ENCODE results near the gene DEPDC5. TPM values are rescaled to one million over a fixed set of nuclear protein-coding genes. Genes with fewer than 3 reads are reported as not detected.

Gene DEPDC5
- total and polyA plus RNA-seq, 2 experiments from 2014 or later, result 6.3 to 7.6 TPM

DNA sequence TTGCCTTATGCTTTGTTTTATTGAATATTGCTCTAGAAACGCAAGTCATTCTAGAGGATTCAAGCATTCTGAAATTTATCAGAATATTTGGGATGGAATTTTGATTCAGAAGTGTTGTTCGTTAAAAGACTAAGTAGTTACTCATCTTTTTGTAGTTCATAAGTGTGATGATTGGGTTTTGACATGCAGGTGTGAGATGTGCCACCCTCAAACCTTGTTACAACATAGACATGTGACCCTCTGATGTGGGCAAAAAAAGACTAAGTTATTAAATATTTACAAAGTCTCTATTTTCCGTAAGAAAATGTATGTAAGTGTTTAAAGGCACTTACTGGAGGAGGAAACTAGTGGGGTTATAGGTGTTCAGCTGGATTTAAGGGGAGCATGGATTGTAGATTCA is 199.4 kb downstream of the DEPDC5 start:
- TF ChIP-seq EZH2phosphoT487 (IDR thresholded peaks at IDR 0.05; ENCODE audit: insufficient read depth, low read depth) (no peak), EZH2 (IDR thresholded peaks at IDR 0.05; ENCODE audit: insufficient read depth, poor library complexity, severe bottlenecking) (no peak)
- Histone ChIP-seq H3K27me3 (replicated peaks; ENCODE audit: insufficient read depth) (no peaks in the 10 kb centered on the region), H3K9ac (peak overlapping the region; percentile 39), H3F3A (ENCODE audit: insufficient read depth) (peaks cover 65% of the 10 kb centered on the region), H3K4me1 (ENCODE audit: insufficient read depth) (peaks cover 51% of the 10 kb centered on the region), H3K4me3 (no peak overlapping the region), H3K27ac (peak overlapping the region; percentile 96), H4K20me1 (ENCODE audit: insufficient read depth) (peaks cover 13% of the 10 kb centered on the region), H3K36me3 (ENCODE audit: low read depth) (peaks cover 31% of the 10 kb centered on the region), H3K79me2 (ENCODE audit: insufficient read depth) (peaks cover 92% of the 10 kb centered on the region), H2AFZ (no peak overlapping the region), H3K4me2 (ENCODE audit: unreplicated experiment) (peak overlapping the region; percentile 62), H3K9me2 (ENCODE audit: insufficient read depth) (no peaks in the 10 kb centered on the region), H3K9me3 (ENCODE audit: low read depth) (no peaks in the 10 kb centered on the region)
- in situ Hi-C loops (cut with MboI), result no loop called here
- 81 to 82% methylated on average over 3 of the region's 3 CpGs for WGBS, 2 experiments (ENCODE audit: low coverage in 1 of 2, low lambda C conversion rate in 2 of 2, missing lambda C conversion rate in 2 of 2)
- no peak for DNase-seq

DNA sequence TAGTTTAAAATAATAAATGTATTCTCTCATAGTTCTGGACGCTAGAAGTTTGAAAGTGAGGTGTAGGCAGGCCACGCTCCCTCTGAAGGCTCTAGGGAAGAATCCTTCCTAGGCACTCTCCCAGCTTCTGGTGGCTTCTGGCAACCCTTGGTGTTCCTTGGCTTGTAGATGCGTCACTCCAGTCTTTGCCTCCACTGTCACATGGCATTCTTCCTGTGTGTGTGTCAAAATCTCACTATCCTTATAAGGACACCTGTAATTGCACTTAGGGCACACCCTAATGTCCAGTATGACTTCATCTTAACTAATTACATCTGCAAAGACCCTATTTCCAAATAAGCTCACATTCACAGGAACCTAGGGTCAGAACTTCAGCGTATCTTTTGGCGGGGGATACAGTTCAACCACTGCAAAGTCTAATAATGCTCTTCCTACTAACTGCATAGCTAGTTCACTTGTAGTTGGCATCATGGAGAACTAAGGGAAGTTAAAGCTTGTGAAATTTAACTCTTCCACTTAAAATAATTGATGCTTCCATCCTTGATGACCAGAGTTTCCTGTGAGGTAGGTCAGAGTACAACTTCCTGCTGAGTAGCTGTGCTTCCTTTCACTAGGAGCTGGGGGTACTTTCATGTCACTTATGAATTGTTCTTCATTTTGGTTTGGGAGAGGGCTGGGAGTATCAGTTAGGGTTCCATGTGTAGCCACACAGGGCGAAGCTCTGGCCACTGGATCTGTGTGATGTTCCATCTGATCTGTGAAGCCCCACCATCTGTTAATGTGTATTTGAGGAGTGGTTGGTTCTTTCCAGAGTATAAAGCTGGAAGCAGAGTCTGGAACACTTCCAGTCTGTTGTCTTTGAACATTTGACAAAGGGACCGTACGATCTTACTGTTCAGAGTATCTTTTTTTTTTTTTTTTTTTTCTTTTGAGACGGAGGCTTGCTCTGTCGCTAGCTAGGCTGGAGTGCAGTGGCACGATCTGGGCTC is 201.0 kb downstream of the DEPDC5 start:
- in situ Hi-C loops (cut with MboI), result no loop called here
- TF ChIP-seq EZH2phosphoT487 (IDR thresholded peaks at IDR 0.05; ENCODE audit: insufficient read depth, low read depth), result no peak
- Histone ChIP-seq H3K27ac (peak overlapping the region; percentile 21), H3K4me3 (no peak overlapping the region), H3K4me2 (ENCODE audit: unreplicated experiment) (no peak overlapping the region), H3K79me2 (ENCODE audit: insufficient read depth) (peaks cover 83% of the 10 kb centered on the region), H3K9ac (no peak overlapping the region), H3K9me3 (ENCODE audit: low read depth) (no peaks in the 10 kb centered on the region), H2AFZ (no peak overlapping the region), H3K4me1 (ENCODE audit: insufficient read depth) (peaks cover 47% of the 10 kb centered on the region), H3K9me2 (ENCODE audit: insufficient read depth) (no peaks in the 10 kb centered on the region), H3K27me3 (replicated peaks; ENCODE audit: insufficient read depth) (no peaks in the 10 kb centered on the region), H4K20me1 (ENCODE audit: insufficient read depth) (peaks cover 13% of the 10 kb centered on the region), H3K36me3 (ENCODE audit: low read depth) (peaks cover 31% of the 10 kb centered on the region), H3F3A (ENCODE audit: insufficient read depth) (peaks cover 61% of the 10 kb centered on the region)
- WGBS, 2 experiments (ENCODE audit: low coverage in 1 of 2, low lambda C conversion rate in 2 of 2, missing lambda C conversion rate in 2 of 2), result 82 to 84% methylated on average over 11 of the region's 11 CpGs
- no peak for DNase-seq

DNA sequence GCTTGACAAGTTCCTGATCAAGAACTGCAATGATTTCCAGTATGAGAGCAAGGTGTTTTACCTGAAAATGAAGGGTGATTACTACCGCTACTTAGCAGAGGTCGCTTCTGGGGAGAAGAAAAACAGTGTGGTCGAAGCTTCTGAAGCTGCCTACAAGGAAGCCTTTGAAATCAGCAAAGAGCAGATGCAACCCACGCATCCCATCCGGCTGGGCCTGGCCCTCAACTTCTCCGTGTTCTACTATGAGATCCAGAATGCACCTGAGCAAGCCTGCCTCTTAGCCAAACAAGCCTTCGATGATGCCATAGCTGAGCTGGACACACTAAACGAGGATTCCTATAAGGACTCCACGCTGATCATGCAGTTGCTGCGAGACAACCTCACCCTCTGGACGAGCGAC is 202.5 kb downstream of the DEPDC5 start:
- H3K9me2 ChIP-seq (ENCODE audit: insufficient read depth), result no peaks in the 10 kb centered on the region
- TF ChIP-seq EZH2 (IDR thresholded peaks at IDR 0.05; ENCODE audit: insufficient read depth, poor library complexity, severe bottlenecking) (no peak), EZH2phosphoT487 (IDR thresholded peaks at IDR 0.05; ENCODE audit: insufficient read depth, low read depth) (no peak)
- H3K79me2 ChIP-seq (ENCODE audit: insufficient read depth), result peaks cover 68% of the 10 kb centered on the region
- H3K9me3 ChIP-seq (ENCODE audit: low read depth), result no peaks in the 10 kb centered on the region
- H2AFZ ChIP-seq, result no peak overlapping the region
- no peak overlapping the region for H3K27ac ChIP-seq
- 98 to 99% methylated on average over 12 of the region's 12 CpGs for WGBS, 2 experiments (ENCODE audit: low coverage in 1 of 2, low lambda C conversion rate in 2 of 2, missing lambda C conversion rate in 2 of 2)
- H3K4me3 ChIP-seq, result no peak overlapping the region
- in situ Hi-C loops (cut with MboI), result no loop called here
- H3K9ac ChIP-seq, result no peak overlapping the region
- peaks cover 49% of the 10 kb centered on the region for H3F3A ChIP-seq (ENCODE audit: insufficient read depth)
- peaks cover 33% of the 10 kb centered on the region for H3K4me1 ChIP-seq (ENCODE audit: insufficient read depth)
- H3K27me3 ChIP-seq (replicated peaks; ENCODE audit: insufficient read depth), result no peaks in the 10 kb centered on the region
- peaks cover 25% of the 10 kb centered on the region for H3K36me3 ChIP-seq (ENCODE audit: low read depth)
- no peak overlapping the region for H3K4me2 ChIP-seq (ENCODE audit: unreplicated experiment)
- peaks cover 13% of the 10 kb centered on the region for H4K20me1 ChIP-seq (ENCODE audit: insufficient read depth)
- DNase-seq, result no peak

Small RNAs within 50 kb of the gene (small RNA-seq; reads per million reads assigned to genes)
- gene RN7SL20P (ENCODE audit: low read depth, low replicate concordance), result not detected

Other genes starting within 250 kb of the DEPDC5 start
- 34.2 and 51.7 TPM in 2 replicates for gene PISD, start 91.8 kb upstream of the DEPDC5 start, total RNA-seq (2014; rRNA removed; shearing (Covaris generic))
- gene PISD, start 91.8 kb upstream of the DEPDC5 start, polyA plus RNA-seq (2016; fragmentation: Nextera tagmentation; extraction: Ambion mirVana), result 32.7 and 33.3 TPM in 2 replicates
- 7.6 and 34.1 TPM in 2 replicates for gene PRR14L, start 3.9 kb upstream of the DEPDC5 start, total RNA-seq (2014; rRNA removed; shearing (Covaris generic))
- 15.2 and 16.0 TPM in 2 replicates for gene PRR14L, start 3.9 kb upstream of the DEPDC5 start, polyA plus RNA-seq (2016; fragmentation: Nextera tagmentation; extraction: Ambion mirVana)
- 148 and 168 TPM in 2 replicates for gene YWHAH, start 190.5 kb downstream of the DEPDC5 start, total RNA-seq (2014; rRNA removed; shearing (Covaris generic))
- 237 and 248 TPM in 2 replicates for gene YWHAH, start 190.5 kb downstream of the DEPDC5 start, polyA plus RNA-seq (2016; fragmentation: Nextera tagmentation; extraction: Ambion mirVana)

Data from GM23248 (cell line).